HL-60 (cell line): ENCODE measurements around the gene MYCBPAP.
A peak's percentile ranks its signal among the peaks of the same experiment; 100 is the strongest.

Source experiments
- DNase-seq, 2 experiments: peaks; one replicate each; pipeline ENCODE4 v3.0.0-alpha.2; 2010 to 2020; ENCODE audit warnings: low read depth in 1 of 2, low spot score in 1 of 2
- H3K27ac ChIP-seq: fragments of 250-450 bp; sonication (Bioruptor Pico); replicated peaks from 2 replicates; pipeline ENCODE4 v1.5.1; 2020; ENCODE audit warnings: mild to moderate bottlenecking, moderate library complexity
- H3K27me3 ChIP-seq: fragments of 250-450 bp; sonication (Bioruptor Pico); 2 replicates; pipeline ENCODE4 v1.5.1; 2021; ENCODE audit warnings: mild to moderate bottlenecking, moderate library complexity; ENCODE audit not compliant: insufficient read depth, poor library complexity, severe bottlenecking
- H3K4me3 ChIP-seq: replicated peaks from 2 replicates; pipeline ENCODE4 v1.5.1; 2011; ENCODE audit warnings: mild to moderate bottlenecking, control low read depth, low read length; ENCODE audit not compliant: insufficient read depth
- GABPA ChIP-seq: IDR thresholded peaks from 2 replicates; pipeline ENCODE4 v1.6.1; 2012; ENCODE audit warnings: low read depth
- POLR2AphosphoS5 ChIP-seq: IDR thresholded peaks from 2 replicates; pipeline ENCODE4 v1.6.1; 2012; ENCODE audit warnings: low read depth
- SPI1 ChIP-seq: IDR thresholded peaks from 2 replicates; pipeline ENCODE4 v1.6.1; 2012; ENCODE audit warnings: low read depth, mild to moderate bottlenecking, borderline replicate concordance
- TF ChIP-seq, protein P1 (sequence below): IDR thresholded peaks from one replicate; pipeline ENCODE4 v1.5.1; 2011; ENCODE audit warnings: low read length, control low read depth, inconsistent platforms; ENCODE audit not compliant: insufficient read depth
- TF ChIP-seq, protein P2 (sequence below): IDR thresholded peaks from 2 replicates; pipeline ENCODE4 v1.6.1; 2012; ENCODE audit warnings: low read depth; ENCODE audit not compliant: insufficient replicate concordance

Gene MYCBPAP

DNA sequence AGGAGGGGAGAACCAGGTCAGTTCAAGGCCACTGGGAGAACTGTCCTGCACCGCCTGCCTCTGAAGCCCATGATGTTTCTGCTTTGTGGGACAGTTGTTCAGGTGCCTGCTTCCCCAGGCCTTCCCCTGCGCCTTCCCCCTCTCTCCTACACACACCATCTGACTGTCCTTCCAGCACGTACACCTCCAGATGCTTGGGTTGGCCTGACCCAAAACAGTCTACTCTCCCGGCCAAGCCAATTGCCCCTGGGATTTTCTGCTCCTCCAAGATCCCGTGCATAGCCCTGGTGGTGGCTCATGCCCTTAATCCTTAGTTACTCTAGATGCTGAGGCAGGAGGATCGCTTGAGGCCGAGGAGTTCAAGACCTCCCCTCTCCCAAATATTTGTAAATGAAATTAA, 30.3 kb upstream of the MYCBPAP start:
- no peak overlapping the region; the same call in 1 of the 2 replicates for H3K4me3 ChIP-seq
- no peak for DNase-seq
- peak overlapping the region; percentile 59 for H3K27ac ChIP-seq
- no peaks in the 10 kb centered on the region for H3K27me3 ChIP-seq
- TF ChIP-seq, protein P1, sequence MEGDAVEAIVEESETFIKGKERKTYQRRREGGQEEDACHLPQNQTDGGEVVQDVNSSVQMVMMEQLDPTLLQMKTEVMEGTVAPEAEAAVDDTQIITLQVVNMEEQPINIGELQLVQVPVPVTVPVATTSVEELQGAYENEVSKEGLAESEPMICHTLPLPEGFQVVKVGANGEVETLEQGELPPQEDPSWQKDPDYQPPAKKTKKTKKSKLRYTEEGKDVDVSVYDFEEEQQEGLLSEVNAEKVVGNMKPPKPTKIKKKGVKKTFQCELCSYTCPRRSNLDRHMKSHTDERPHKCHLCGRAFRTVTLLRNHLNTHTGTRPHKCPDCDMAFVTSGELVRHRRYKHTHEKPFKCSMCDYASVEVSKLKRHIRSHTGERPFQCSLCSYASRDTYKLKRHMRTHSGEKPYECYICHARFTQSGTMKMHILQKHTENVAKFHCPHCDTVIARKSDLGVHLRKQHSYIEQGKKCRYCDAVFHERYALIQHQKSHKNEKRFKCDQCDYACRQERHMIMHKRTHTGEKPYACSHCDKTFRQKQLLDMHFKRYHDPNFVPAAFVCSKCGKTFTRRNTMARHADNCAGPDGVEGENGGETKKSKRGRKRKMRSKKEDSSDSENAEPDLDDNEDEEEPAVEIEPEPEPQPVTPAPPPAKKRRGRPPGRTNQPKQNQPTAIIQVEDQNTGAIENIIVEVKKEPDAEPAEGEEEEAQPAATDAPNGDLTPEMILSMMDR, result no peak
- TF ChIP-seq, protein P2, sequence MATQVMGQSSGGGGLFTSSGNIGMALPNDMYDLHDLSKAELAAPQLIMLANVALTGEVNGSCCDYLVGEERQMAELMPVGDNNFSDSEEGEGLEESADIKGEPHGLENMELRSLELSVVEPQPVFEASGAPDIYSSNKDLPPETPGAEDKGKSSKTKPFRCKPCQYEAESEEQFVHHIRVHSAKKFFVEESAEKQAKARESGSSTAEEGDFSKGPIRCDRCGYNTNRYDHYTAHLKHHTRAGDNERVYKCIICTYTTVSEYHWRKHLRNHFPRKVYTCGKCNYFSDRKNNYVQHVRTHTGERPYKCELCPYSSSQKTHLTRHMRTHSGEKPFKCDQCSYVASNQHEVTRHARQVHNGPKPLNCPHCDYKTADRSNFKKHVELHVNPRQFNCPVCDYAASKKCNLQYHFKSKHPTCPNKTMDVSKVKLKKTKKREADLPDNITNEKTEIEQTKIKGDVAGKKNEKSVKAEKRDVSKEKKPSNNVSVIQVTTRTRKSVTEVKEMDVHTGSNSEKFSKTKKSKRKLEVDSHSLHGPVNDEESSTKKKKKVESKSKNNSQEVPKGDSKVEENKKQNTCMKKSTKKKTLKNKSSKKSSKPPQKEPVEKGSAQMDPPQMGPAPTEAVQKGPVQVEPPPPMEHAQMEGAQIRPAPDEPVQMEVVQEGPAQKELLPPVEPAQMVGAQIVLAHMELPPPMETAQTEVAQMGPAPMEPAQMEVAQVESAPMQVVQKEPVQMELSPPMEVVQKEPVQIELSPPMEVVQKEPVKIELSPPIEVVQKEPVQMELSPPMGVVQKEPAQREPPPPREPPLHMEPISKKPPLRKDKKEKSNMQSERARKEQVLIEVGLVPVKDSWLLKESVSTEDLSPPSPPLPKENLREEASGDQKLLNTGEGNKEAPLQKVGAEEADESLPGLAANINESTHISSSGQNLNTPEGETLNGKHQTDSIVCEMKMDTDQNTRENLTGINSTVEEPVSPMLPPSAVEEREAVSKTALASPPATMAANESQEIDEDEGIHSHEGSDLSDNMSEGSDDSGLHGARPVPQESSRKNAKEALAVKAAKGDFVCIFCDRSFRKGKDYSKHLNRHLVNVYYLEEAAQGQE, result no peak
- no peak for TF ChIP-seq POLR2AphosphoS5
- no peak for TF ChIP-seq GABPA
- TF ChIP-seq SPI1, result no peak

DNA sequence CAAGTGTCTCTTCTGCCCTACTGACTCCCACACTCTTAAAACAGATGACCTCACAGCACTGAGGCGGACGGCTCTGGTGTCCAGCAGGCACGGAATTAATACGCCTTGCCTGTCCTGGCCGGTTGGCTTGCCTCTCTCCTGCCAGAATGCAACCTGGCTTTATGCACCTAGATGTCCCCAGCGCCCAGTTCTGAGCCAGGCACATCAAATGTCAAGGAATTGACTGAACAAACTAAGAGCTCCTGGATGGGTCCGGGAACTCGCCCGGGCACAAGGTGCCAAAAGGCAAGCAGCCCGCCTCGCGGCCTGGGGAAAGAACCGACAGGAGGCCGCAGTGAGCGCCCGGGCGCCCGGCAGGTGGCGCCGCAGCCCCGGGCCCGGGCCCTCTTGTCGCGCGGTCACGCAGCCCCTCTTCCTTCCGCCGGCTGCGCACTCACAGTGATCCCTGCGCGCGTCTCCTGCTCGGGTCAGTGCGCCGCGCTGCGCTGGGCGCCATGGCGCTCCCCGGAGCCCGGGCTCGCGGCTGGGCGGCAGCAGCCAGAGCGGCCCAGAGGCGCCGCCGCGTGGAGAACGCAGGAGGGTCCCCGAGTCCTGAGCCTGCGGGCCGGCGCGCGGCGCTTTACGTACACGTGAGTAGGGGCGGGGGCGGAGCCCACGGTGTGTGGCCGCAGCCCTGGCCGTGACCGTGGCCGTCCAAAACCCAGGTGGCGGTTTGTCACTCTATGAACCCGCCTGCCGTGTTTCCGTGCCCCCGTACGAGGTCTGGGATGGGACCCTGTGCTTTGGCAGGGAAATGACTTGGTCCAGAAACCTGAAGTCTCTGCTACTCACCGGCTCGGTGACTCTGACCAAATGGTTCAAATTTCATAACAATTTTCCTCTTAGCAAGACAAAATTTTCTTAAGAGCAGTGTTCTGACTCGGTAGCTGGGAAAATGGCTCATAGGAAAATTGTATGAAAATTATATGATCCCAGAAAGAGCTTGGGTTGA, 29.6 kb upstream of the MYCBPAP start, which contains the start of gene RSAD1:
Gene RSAD1 (plus strand): TSS at position 470 of the 991 bp plus-strand sequence. CDS start 25 bp downstream, at position 495.
- H3K27ac ChIP-seq, result peak within 1 kb of the TSS; percentile 59
- DNase-seq, result peak; percentile 84 to 89
- no peaks in the 10 kb centered on the region for H3K27me3 ChIP-seq
- H3K4me3 ChIP-seq, result peak within 1 kb of the TSS; percentile 78
- TF ChIP-seq, protein P2, result no peak
- TF ChIP-seq POLR2AphosphoS5, result peak; percentile 60; the same call in 1 of the 2 replicates
- peak; percentile 34; the same call in 1 of the 2 replicates for TF ChIP-seq GABPA
- TF ChIP-seq, protein P1, result peak; percentile 14

DNA sequence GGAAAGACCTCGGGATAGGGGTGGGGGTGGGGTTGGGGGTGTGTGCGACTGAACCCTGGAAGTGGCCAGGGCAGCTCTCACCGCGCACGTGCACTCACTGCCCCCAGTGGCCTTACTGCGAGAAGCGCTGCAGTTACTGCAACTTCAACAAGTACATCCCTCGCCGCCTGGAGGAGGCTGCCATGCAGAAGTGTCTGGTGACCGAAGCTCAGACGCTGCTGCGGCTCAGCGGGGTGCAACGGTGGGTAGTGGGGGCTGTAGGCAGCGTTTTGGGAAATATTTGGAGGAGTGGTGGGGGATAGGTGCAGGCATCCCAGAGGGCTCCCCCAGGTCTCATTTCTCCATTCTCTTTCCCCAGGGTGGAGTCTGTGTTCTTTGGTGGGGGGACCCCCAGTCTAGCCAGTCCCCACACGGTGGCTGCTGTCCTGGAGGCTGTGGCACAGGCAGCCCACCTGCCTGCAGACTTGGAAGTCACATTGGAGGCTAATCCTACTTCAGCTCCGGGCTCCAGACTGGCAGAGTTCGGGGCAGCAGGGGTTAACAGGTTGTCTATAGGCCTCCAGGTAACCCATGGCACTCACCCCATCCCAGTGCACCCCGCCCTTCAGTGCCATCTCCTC, 28.6 kb upstream of the MYCBPAP start:
- Histone ChIP-seq H3K4me3 (peak overlapping the region; percentile 78), H3K27me3 (no peaks in the 10 kb centered on the region), H3K27ac (no peak overlapping the region)
- no peak for TF ChIP-seq GABPA
- TF ChIP-seq, protein P1, result peak; percentile 69
- peak; percentile 83 to 89 for DNase-seq
